SU-DHL-6 (cell line): ENCODE measurements around the gene CTCF.

ENCODE experiments used
- H2AFZ ChIP-seq: fragments of 200-600 bp; sonication (generic); 2 replicates; pipeline ENCODE4 v1.6.1; 2014; ENCODE audit warnings: low read depth, mild to moderate bottlenecking, moderate library complexity, mixed read lengths, antibody characterized with exemption, low read length; ENCODE audit not compliant: severe bottlenecking
- H3F3A ChIP-seq: fragments of 200-600 bp; shearing (Covaris generic); 2 replicates; pipeline ENCODE4 v1.6.0; 2016; ENCODE audit warnings: antibody characterized with exemption, mild to moderate bottlenecking; ENCODE audit not compliant: insufficient read depth
- H3K27ac ChIP-seq: fragments of 200-600 bp; sonication (generic); 2 replicates; pipeline ENCODE4 v1.5.1; 2016; ENCODE audit warnings: low read depth, mild to moderate bottlenecking, low read length, moderate library complexity, mixed read lengths
- H3K27me3 ChIP-seq: fragments of 200-600 bp; sonication (generic), shearing (Covaris generic); 2 replicates; pipeline ENCODE4 v1.6.0; 2014; ENCODE audit warnings: mild to moderate bottlenecking, low read length
- H3K36me3 ChIP-seq: fragments of 200-600 bp; sonication (generic); 2 replicates; pipeline ENCODE4 v1.6.1; 2014; ENCODE audit warnings: mild to moderate bottlenecking, low read length, mixed read lengths
- H3K4me2 ChIP-seq: fragments of 300-600, 200-600 bp; shearing (Covaris generic), sonication (generic); 2 replicates; pipeline ENCODE4 v1.6.0; 2014; ENCODE audit warnings: low read length, low read depth, mild to moderate bottlenecking; ENCODE audit not compliant: poor library complexity, severe bottlenecking
- H3K4me3 ChIP-seq: fragments of 200-600 bp; sonication (generic); 2 replicates; pipeline ENCODE4 v1.5.1; 2014; ENCODE audit warnings: antibody characterized with exemption, low read length, mild to moderate bottlenecking, mixed read lengths; ENCODE audit not compliant: insufficient read depth, poor library complexity, severe bottlenecking
- H3K79me2 ChIP-seq: fragments of 200-600 bp; sonication (generic); 2 replicates; pipeline ENCODE4 v1.6.1; 2014; ENCODE audit warnings: mild to moderate bottlenecking, low read length, moderate library complexity; ENCODE audit not compliant: insufficient read depth
- H3K9ac ChIP-seq: fragments of 200-600 bp; sonication (generic); 2 replicates; pipeline ENCODE4 v1.7.0; 2014; ENCODE audit warnings: mild to moderate bottlenecking, low read length
- H3K9me2 ChIP-seq: fragments of 200-600 bp; sonication (generic); replicated peaks from 2 replicates; pipeline ENCODE4 v1.6.1; 2014; ENCODE audit warnings: low read length; ENCODE audit not compliant: insufficient read depth
- H3K9me3 ChIP-seq: fragments of 200-600 bp; sonication (generic); 2 replicates; pipeline ENCODE4 v1.6.1; 2014; ENCODE audit warnings: low read length, mixed read lengths; ENCODE audit not compliant: insufficient read depth
- H4K20me1 ChIP-seq: fragments of 200-600 bp; sonication (generic); 2 replicates; pipeline ENCODE4 v1.6.1; 2014; ENCODE audit warnings: low read depth, mild to moderate bottlenecking, antibody characterized with exemption, low read length, moderate library complexity, mixed read lengths
- EZH2phosphoT487 ChIP-seq: fragments of 200-600 bp; sonication (generic), shearing (Covaris generic); conservative IDR thresholded peaks from 2 replicates; pipeline ENCODE4 v1.6.1; 2018; ENCODE audit warnings: mild to moderate bottlenecking, antibody characterized with exemption, low read length, moderate library complexity, mixed read lengths
- TF ChIP-seq, protein P1 (sequence below): fragments of 200-600 bp; sonication (generic); IDR thresholded peaks from one replicate; pipeline ENCODE4 v1.5.1; 2017; ENCODE audit warnings: antibody characterized with exemption, mild to moderate bottlenecking, low read length, moderate library complexity; ENCODE audit not compliant: insufficient read depth, poor library complexity, severe bottlenecking

The CTCF gene

DNA sequence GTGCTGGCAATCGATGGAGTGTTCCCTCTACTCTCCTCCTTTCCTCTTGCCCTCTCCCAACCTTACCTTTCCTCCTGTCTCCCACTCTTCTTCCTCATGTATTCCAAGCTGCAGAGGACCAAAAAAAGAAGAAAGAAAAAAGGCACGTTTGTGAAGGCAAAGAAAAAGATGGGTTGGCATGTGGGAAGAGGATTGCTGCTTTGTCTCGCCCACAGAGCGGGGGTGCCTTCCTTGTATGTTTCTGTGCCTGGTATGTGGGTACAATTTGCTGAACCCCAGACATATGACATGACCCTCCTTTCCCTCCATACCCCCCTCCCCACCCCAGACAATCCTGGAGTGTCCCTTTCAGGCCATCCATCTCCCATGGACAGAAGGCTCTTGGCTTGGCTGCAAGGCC lies 13.1 kb upstream of the CTCF start:
- peaks cover 27% of the 10 kb centered on the region for H3K79me2 ChIP-seq
- peak overlapping the region; percentile 76 for H3K4me2 ChIP-seq
- H2AFZ ChIP-seq = no peak overlapping the region
- H3K27me3 ChIP-seq = no peaks in the 10 kb centered on the region
- H3F3A ChIP-seq = peaks cover 32% of the 10 kb centered on the region
- no peaks in the 10 kb centered on the region for H4K20me1 ChIP-seq
- H3K4me3 ChIP-seq = no peak overlapping the region
- H3K9me3 ChIP-seq = no peaks in the 10 kb centered on the region
- no peaks in the 10 kb centered on the region for H3K36me3 ChIP-seq
- no peaks in the 10 kb centered on the region for H3K9me2 ChIP-seq
- peak overlapping the region; percentile 95 for H3K27ac ChIP-seq
- TF ChIP-seq EZH2phosphoT487 = no peak
- TF ChIP-seq, protein P1, sequence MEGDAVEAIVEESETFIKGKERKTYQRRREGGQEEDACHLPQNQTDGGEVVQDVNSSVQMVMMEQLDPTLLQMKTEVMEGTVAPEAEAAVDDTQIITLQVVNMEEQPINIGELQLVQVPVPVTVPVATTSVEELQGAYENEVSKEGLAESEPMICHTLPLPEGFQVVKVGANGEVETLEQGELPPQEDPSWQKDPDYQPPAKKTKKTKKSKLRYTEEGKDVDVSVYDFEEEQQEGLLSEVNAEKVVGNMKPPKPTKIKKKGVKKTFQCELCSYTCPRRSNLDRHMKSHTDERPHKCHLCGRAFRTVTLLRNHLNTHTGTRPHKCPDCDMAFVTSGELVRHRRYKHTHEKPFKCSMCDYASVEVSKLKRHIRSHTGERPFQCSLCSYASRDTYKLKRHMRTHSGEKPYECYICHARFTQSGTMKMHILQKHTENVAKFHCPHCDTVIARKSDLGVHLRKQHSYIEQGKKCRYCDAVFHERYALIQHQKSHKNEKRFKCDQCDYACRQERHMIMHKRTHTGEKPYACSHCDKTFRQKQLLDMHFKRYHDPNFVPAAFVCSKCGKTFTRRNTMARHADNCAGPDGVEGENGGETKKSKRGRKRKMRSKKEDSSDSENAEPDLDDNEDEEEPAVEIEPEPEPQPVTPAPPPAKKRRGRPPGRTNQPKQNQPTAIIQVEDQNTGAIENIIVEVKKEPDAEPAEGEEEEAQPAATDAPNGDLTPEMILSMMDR = no peak
- peak overlapping the region; percentile 60; the same call in 1 of the 2 replicates for H3K9ac ChIP-seq

DNA sequence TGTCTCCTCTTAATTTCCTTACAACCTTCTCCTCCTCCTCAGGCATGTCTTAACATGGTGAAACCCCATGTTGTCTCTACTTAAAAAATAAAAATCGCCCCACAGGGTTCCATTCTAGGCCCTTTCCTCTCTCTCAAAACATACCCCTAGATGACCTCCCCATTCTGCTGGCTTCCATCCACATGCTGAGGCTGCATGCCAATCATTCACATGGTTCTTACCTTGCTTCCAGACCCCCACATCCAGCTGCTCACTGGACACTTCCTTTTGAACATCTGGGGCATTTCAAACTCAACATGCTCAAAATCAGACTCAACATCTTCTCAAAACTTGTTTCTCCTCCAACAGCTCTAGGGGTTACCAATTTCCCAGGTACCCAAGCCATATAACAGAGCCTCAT lies 12.4 kb upstream of the CTCF start:
- Histone ChIP-seq H2AFZ (no peak overlapping the region), H4K20me1 (no peaks in the 10 kb centered on the region), H3K9me3 (no peaks in the 10 kb centered on the region), H3F3A (peaks cover 32% of the 10 kb centered on the region), H3K27ac (peak overlapping the region; percentile 95), H3K9ac (no peak overlapping the region), H3K9me2 (no peaks in the 10 kb centered on the region), H3K36me3 (no peaks in the 10 kb centered on the region), H3K27me3 (no peaks in the 10 kb centered on the region), H3K79me2 (peaks cover 27% of the 10 kb centered on the region), H3K4me2 (no peak overlapping the region), H3K4me3 (no peak overlapping the region)
- TF ChIP-seq, protein P1 = no peak
- no peak for TF ChIP-seq EZH2phosphoT487

DNA sequence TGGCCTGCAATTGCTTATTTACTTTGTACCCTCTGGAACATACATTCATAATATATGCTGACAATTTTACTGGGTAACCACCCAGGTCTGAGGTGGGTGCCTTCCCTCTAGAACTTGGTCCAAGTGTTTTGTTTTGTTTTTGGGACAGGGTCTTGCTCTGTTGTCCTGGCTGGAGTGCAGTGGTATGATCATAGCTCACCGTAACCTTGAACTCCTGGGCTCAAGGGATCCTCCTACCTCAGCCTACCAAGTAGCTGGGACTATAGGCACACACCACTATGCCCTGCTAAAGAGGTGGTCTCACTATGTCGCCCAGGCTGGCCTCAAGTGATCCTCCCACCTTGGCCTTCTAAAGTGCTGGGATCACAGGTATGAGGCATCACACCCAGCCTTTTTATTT lies 11.2 kb upstream of the CTCF start:
- Histone ChIP-seq H2AFZ (no peak overlapping the region), H3F3A (peaks cover 34% of the 10 kb centered on the region), H3K4me2 (no peak overlapping the region), H3K9me3 (no peaks in the 10 kb centered on the region), H3K79me2 (peaks cover 30% of the 10 kb centered on the region), H3K4me3 (no peak overlapping the region), H3K9ac (no peak overlapping the region), H3K27me3 (no peaks in the 10 kb centered on the region), H4K20me1 (no peaks in the 10 kb centered on the region), H3K9me2 (no peaks in the 10 kb centered on the region), H3K36me3 (no peaks in the 10 kb centered on the region), H3K27ac (no peak overlapping the region)
- no peak for TF ChIP-seq EZH2phosphoT487
- TF ChIP-seq, protein P1 = no peak
